GM23338 (cell line): ENCODE measurements around the gene TYW1B.
"Not testable (repeated sequence)": the region's sequence is repeated elsewhere in the genome, so short reads cannot be mapped to it uniquely, and the experiment has no call there.

Experiments
- CTCF ChIP-seq, 2 experiments: fragments of 200-600 bp in 1 of 2; sonication (generic) in 1 of 2; conservative IDR thresholded peaks; 2 replicates each; pipeline versions ENCODE4 v1.5.1 to v1.6.1; 2016 to 2017; ENCODE audit warnings: antibody characterized with exemption in 2 of 2, low read depth in 2 of 2, mild to moderate bottlenecking in 2 of 2, moderate library complexity in 1 of 2
- ETS1 ChIP-seq: IDR thresholded peaks from 2 replicates; pipeline ENCODE4 v1.6.1; 2016; ENCODE audit warnings: antibody characterized with exemption
- EZH2 ChIP-seq: fragments of 200-600 bp; sonication (generic); IDR thresholded peaks from one replicate; pipeline ENCODE4 v1.8.0; 2017; ENCODE audit warnings: antibody characterized with exemption, mild to moderate bottlenecking, low read depth; ENCODE audit not compliant: unreplicated experiment

GRCh38 chr7:72783601-72784370 lies 44.2 kb downstream of the TYW1B start:
- TF ChIP-seq CTCF (conservative IDR thresholded peaks at IDR 0.05; ENCODE audit: low read depth in 2 of 2); EZH2; ETS1: not testable (repeated sequence)
